Medulla oblongata (tissue), 1 donor: ENCODE measurements around the gene EIF2S2.

Experiments
- DNase-seq: peaks from one replicate; pipeline ENCODE4 v3.0.0-alpha.2; 2015; ENCODE audit errors: extremely low spot score

Gene EIF2S2

GRCh38 chr20:34062570-34063482 is 49.2 kb downstream of the EIF2S2 start:
- no peak for DNase-seq

DNA sequence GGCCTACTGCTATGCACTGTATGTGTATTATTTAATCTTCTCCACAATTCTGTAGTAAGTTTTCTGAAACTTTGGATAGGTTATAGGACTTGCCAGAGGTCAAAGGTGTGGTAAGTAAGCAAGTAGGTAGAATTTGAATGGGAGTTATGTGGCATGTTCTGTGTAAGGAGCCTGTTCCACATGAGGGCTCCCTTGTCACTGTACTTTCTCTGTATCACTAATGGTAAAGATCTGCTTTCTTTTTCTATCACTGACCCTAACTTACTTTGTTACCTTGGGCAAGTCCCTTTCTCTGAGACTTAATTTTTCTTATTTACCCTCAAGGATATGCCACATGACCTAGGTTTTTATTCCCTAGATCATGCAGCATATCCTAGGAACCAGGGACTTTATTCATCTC is 50.3 kb downstream of the EIF2S2 start:
- DNase-seq, result no peak

DNA sequence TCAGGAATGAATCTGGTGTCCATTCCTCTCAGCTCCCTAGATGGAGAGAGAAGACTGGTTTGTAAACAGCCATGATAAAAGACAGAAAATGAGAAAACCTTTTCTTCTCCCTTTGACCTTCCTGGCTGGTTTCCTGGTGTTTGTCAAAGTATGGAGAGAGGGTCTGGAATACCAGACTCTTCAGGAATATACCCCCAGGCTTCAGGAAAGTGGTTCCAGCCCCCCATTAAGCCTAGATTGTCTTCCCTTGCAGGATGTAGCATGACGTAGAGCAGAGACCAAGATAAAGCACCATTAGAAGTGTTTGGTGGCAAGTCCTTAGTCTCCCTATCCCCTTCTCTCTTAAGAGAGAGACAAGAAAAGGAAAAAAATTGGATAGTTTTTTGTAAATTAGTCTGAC is 51.1 kb downstream of the EIF2S2 start:
- no peak for DNase-seq

DNA sequence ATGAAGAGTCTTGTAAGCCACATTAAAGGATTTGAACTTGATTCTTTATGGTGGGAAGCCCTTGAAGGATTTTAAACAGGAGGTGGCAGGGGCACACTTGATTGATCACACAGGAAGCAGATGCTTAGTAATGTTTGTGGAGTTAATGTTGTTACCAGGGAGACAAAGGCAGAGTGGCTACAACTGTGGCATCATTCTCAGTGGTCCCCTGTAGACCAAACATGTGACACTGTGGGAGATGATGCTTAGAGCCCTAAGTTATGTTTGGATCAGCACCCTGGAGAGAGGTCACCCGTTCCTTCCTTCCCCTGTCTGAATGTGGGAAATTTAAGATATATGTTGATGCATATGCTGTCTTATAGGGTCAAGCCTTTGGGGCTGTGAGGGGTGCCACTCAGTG is 53.2 kb downstream of the EIF2S2 start:
- no peak for DNase-seq

GRCh38 chr20:34055290-34055689 is 56.8 kb downstream of the EIF2S2 start:
- DNase-seq, result no peak

DNA sequence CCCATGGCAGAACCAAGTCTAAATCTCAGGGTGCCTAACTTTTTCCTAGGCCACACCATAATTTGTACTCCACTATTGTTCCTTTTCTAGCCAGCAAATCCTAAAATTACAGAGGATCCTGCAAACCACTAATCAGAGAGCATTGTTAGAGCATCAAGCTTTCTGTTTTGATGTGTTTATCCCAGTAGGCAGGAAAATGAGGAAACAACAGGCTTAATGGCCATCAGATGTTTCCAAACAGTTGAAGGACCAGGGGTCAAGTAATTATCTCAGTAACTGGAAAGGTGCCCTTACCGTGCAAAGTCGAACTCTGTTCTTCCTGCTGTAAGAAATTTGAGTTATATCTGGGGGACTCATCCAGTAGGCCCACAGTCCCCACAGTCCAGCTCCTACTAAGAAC is 59.6 kb downstream of the EIF2S2 start:
- no peak for DNase-seq

DNA sequence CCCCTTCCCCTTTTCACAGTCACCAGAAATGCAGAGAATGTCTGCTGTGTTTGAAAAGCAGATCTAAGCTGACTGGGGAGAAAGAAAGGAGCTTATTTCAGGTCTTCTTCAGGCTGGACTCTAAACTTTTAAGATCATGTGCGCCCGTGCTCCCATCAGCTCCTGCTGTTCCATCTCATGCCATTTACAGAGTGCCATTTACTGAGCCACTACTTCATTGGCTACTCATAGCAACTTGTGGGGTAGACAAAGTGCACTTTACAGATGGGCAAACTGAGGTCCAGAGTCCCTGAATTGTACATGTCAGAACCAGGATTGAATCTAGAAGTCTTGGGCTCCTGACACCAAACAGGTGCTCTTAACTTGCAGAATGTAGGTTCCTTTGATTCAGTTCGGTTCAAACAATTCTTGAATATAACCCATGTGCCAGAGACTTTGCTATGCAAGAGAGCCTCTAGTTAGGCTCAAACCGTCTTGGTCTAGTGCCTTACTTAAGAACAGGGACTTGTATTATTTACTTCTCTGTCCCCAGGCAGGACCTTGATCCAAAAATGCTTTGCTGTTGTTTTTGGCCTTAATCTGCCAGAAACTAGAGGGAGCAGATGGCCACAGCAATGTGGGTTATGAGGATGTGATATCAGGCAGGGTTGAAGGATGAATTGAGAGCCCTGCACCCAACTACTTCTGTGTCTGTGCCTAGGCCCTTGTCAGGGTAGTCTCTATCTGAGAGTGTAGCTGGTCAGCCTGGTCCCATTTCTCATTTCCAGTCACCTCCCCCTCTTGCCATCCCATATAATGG is 61.9 kb downstream of the EIF2S2 start:
- no peak for DNase-seq

GRCh38 chr20:34049389-34049788 is 62.7 kb downstream of the EIF2S2 start:
- DNase-seq, result no peak

- no peak for DNase-seq
Measured at GRCh38 chr20:34047917-34048316, 64.1 kb downstream of the EIF2S2 start.

- no peak for DNase-seq
Measured at GRCh38 chr20:34047010-34047687, 64.9 kb downstream of the EIF2S2 start.

DNA sequence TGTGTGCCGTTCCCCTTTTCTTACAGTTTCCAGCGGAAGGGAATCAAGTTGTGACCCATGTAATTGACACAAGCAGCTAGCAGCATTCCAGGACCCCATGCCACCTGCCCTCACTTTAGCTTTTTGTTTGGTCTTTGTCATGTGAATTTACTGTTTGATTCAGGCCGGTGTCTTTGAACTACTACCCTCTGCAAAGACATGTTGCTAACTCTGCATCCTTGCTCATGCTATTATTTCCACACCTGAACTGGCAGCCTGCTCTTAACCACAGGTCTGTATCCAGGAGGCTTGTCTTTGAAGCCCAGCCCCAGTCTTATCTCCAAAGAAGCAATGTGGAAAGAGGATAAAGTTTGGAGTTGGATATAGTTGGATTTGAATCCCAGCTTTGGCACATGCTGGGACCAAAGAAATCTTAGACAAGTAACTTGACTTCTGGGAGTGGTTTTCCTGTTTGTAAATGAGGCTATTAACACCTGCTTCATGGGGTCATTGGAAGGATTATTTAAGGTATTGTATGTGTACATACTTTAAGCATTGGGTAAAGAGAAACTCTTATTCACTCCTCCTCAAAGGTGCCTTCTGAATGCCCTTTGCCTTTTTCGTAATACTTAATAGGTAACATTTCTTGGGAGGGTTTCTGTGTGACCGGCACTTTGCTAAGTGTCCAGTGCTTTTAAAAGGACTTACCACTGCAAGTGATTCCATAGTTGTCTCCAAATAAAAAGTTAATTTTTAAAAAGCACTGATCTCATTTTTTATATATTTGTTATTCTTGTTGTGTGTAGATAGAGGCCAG is 65.9 kb downstream of the EIF2S2 start:
- no peak for DNase-seq

DNA sequence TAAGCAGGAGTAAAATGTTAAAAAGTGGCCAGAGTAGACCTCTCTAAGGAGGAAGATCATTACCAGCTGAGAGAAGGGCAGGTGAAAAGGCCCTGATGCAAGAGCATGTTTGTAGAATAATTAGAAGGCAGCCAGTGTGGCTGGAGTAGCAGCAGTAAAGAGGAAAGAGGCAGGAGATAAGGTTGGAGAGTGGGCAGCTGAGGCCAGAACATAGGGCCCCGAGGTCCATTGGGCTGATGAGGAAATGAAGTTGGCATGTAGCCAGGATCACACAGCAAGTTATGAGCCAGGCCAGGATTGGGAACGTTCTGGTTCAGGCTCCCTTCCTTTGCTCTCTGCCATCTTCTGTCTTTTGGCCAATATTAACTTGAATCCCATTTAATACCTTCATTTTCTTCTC is 66.7 kb downstream of the EIF2S2 start:
- peak; percentile 35 for DNase-seq

DNA sequence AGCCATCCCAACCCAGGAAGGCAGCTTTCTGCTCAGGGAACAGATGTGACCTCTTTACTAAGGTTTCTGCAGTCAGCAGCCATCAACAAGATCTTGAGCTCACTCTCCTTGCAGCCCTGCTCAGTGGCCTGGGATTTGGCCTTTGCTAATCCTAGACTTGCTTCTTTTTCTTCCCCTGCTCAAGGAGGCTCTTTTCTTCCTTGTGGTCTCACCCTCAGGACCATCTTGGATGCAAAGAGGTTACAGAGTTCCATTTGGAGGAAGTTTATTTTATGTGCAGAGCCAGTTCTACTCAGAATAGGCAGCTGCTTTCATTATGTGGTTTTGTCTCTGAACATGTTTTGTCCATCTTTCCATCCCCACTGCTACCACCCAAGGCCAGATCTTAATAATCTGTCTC is 69.0 kb downstream of the EIF2S2 start:
- DNase-seq, result no peak

- DNase-seq, result no peak
Measured at GRCh38 chr20:34042262-34042661, 69.8 kb downstream of the EIF2S2 start.

DNA sequence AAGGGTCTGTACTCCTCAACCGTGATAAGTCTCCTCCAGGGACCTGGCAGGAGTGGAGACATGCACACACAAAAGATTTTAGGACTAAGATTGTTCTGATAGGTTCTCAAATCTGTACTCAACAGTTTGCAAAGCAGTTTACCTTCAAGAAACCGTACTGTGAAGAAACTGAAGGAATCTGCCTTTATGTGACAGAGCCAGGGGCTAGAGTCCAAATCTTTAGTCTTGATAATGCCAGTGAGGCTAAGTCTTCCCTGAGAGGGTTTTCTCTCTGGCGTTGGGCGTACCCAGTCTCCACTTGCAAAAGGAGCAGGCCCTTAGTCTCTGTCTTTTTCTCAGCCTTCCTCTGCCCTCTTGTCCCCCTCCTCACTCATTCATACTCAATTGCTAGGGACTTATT is 70.8 kb downstream of the EIF2S2 start:
- no peak for DNase-seq

GRCh38 chr20:34040300-34040995 is 71.6 kb downstream of the EIF2S2 start:
- DNase-seq, result no peak
